ENCODE measurements around the gene ZBTB38.

Gene ZBTB38

DNA sequence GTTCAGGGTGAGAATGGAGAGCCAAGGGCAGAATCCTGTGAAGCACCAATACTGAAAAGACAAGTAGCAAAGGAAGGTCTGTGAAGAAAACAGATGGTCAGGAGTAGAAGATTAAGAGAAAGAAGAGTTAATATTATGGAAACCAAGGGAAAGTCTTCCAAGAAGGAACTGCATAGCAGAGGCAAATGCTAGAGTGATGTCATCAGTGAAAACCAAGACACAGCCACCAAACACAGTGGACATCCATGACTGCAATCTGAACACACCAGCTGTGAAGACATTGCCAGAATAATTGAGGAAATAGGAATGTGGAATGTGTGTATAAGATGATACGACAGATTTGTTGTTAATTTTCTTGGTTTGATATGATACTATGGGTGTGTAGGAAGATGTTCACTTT, 26.8 kb upstream of the ZBTB38 start:
- no peak for DNase-seq

DNA sequence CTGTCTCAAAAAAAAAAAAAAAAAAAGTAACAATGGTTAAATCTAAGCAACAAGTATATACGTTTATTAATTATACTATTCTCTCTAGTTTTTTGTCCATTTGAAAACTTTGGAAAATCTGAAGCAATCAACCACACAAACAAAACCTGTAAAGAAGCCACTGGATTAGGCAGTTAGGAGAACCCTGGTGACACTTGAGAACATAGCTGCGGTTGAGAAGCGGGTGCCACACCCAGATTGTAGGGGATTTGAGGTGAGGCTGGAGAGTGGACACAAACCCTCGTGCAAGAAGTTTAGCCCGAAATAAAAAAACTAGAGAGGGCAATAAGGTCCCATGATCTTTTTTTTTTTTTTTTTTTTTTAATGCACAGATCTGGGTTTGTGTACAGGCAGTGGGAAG, 25.9 kb upstream of the ZBTB38 start:
- DNase-seq: no peak

DNA sequence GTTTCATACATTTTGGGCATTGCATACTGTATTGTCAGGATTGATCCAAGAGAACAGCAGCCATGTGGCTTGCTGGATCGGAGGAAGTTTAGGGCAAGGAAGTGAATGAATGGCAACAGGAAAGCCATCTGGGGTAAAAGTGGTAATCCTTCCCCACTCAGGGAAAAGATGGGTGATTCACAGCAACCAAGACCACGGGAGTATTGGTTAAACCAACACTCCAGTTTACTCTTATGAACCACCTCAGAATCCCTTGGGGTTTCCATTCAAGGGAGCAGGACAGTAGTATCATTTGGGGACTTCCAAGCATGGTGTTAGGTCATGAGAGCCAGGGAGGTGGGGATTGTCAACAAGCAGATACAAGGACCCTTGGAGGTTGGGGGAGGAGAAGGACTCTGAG, 25.2 kb upstream of the ZBTB38 start:
- no peak for DNase-seq

DNA sequence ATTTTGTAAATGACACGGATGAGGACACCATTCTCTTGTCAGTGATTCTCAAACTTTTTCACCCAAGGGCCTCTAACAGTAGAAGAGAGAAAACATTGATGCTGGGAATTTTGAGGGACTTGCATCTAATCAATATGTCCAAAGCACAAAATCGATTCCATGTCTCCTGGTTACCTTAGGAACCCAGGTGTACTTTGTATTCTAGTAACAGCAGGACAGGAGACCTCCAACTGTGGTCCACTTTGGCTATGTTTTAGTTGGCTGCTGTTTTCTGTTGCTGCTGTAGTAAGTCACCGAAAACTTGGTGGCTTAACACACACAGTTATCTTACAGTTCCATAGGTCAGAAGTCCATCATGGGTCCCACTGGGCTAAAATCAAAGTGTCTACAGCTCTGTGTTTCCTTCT, 24.4 kb upstream of the ZBTB38 start:
- DNase-seq: no peak

DNA sequence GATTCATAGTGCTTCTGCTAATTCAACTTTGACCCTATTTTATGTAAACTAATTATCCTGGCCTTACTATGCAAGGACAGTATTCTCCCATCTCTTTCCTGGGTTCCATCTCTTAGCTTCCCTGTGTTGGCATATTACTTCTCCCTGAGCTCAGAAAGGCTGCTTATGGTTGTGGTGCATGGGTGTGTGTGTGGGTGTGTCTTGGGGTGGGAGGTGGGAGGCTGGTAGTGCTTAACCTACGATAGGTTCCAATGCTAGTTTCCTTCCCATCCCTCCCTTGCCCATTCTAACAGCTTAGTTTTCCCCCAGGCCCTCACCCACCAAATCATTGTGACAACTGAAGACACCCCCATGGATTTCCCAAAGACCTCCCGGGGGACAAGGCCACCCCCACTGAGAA, 22.8 kb upstream of the ZBTB38 start:
- no peak for DNase-seq

DNA sequence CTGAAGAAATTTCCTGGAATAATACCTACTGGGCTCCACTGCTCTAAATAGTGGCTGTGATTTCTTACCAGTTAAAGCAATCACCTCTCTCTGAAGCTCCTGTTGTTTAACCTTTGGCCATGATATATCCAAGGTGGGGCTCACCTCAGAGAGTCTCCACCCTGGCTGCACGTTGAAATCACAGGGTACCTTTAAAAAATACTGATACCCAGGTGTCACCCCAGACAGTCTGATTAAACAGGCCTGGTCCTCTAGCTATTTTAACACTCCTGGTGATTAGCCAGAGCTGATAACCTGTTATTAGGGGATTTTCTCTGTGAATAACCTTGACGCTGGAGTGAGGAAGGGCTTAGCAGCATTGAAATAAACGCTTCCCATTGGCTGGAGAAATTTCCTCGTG, 22.3 kb upstream of the ZBTB38 start:
- DNase-seq: no peak

DNA sequence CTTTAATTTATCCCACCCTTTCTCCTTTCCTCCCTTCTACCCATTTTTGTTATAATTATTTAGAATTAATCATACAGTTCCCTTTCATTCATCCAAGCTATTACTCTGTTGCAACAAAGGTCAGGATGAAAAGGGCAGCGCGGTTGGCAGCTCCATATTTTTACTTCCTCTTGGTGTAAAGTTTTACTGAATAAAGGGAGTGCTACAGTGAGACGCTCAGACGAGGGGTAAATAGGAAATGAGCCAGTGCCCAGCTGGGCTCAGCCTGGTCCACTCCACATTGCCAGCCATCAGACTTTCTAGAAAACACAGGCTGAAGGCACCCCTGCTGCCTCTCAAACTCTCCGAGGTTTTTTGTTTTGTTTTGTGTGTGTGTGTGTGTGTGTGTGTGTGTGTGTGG, 21.9 kb upstream of the ZBTB38 start:
- no peak for DNase-seq

DNA sequence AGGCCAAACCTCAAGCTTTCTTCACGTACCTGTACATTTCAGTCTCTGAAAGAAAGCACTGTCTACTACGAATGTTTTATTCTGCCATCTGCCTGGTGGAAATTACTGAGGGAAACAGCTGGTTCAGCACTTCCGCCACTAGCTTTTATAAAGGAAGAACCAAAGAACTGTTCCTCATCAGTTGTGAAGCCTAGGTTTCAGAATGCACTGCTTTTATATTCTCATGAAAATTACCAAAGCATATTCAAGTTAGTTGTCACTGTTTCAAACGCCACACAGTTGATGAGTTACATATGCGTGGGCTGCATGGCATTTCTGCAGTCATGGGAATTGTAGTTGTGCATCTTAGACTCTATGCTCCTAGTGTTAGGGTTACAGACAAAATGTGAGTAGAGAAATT, 21.5 kb upstream of the ZBTB38 start:
- DNase-seq: no peak

DNA sequence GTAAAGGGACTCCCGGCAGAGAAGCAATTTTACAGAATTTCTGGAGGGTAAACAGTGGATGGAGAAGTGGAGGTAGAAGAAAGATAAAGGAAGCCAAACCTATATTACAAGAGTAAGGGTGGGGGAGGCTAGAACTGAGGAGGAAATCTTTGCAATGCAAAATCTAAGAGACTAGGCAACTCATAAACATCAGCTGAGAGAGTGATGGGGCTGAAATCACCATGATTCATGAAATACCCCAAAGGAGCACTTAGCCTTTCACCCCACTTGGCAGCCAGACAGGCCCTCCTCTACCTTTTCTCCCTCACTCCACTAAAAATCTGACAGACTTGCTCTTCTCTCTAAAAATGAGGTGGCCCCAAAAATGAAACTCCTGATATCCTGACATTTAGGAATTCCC, 19.5 kb upstream of the ZBTB38 start:
- no peak for DNase-seq

DNA sequence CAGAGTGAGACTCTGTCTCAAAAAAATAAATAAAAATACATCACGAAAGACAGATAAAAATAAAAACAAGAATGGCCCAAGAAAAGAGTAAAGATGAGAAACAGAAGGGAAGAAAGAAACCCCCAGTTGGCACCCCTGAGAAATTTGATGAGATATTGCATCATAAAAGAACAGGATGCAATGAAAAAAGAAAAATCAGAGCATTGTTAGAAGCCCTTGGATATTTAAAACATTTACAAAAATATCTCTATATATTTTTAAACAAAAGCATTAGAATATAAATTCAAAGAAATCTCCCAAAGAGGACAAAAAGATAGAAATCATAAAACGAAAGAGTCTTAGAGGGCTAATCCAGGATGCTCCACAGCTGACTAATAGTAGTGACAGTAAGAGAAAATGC, 18.6 kb upstream of the ZBTB38 start:
- no peak for DNase-seq

DNA sequence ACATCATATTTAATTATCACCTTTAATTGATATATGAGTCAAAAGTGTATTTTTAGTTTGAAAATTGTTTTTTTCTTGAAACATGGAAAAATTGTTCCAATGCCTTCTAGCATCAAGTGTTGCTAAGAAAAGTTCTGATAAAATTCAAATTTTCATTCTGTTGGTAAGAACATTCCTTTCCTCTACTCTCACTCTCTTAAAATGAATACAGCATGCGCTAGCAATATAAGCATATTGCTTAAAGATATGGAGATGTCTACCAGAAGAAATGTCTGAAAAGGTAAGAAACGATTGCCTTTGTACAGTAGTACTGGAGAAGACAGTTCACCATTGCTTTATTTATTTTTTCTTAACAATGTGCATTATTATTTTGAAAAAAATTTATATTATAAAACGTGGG, 17.6 kb upstream of the ZBTB38 start:
- no peak for DNase-seq

DNA sequence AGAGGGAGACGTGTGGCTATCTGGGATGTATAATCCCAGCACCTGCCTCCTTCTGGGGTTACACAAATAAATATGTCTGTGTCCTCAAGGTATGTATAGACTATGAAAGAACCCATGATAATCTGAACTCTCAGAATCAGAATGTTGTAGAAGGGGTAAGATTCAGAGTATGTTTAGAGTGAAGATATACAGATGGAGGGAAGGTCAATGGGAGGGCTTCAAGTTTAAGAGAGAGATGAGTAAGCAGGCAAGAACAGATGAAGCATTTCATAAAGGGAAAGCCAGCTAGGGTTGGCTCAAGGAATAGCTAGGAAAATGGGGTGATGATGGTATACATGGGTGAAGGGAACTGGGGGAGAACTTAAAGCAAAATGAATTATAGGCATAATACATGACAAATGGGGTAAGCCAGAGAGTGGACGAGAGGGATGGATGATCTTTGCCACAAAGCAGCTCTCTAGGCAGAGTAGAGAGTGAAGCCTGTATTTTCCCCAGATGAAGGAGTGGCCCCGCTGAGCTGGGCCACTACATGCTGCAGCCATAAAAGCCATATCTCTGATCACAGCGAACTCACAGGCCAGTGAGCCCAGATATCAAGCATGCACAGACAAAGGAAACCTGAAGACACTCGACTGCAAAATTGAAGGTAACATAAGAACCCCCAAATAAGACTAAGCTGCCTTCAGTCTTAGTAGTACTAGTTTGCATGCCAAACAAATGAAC, 15.9 kb upstream of the ZBTB38 start:
- DNase-seq: no peak

DNA sequence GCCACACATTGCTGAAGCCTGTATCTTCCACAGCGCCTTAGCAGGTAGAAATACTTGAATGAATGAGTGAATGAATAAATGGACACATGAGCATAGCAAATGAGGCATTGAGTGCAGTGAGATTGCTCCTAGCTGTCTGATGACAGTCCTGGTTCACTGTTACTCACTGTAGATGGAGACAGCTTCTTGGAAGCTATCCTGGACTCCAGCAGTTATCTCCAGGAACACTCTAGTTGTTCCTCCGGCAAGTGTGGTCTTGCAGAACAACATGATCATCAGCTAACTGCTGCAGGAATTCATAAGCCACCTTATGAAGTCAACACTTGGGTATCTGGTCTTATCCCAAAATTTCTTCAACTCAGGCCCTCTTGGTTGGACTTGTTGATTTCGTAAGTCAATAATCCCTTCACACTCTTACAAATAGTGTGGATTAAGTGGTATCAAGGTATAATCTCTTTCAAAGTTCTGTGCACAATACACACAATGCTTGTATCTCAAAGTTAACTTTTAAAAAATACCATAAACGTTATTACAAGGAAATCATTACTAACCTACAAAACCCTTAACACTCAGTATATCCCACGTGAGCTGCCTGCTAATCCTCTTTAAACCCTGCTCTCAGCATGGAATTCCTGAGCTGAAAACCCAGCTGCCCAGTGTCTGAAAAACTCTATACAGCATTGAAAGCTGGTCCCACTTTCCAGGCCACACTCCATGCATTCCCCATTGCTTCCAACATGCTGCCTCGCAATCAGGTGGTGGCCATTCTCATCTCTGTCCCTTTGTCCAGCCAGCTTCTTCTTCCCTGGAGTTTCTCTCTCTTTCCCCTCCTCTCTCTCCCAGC, 14.4 kb upstream of the ZBTB38 start:
- DNase-seq: no peak

DNA sequence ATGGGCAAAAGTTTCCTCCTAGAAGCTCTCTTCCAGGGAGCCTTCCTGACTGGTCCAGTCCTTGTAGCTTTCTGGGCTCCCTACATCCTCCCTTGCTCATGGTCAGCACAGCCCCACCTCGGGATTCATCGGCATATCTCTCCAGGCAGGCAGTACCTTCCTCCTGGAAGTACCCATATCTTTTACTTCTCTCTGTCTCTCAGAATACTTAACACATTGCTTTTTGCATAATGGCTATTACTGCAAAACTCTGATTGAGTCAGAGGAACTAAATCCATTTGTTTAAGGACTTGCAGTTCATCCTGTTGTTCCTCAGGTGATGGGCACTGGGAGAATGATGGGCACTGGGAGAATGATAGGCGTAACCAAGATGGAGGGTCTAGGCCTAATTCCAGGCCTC, 13.8 kb upstream of the ZBTB38 start:
- DNase-seq: no peak

DNA sequence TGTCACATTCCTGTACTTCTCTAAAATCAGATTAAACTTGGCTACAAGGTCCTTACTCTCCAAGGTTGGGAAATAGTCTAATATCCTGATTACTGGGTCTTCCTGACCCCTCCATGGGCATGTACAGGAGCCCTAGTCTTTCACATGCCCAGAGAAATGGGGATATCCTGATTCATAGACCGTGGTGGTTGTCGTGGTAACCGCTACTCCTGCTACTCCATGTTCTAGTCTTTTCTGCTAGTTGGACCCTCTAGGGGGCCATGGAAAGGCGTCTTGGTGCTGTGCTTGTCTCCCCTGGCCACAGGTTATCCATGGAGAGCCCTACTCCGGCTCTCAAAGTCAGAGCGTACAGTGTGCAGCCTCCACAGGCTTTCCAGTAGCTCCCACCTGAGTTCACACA, 13.1 kb upstream of the ZBTB38 start:
- no peak for DNase-seq

DNA sequence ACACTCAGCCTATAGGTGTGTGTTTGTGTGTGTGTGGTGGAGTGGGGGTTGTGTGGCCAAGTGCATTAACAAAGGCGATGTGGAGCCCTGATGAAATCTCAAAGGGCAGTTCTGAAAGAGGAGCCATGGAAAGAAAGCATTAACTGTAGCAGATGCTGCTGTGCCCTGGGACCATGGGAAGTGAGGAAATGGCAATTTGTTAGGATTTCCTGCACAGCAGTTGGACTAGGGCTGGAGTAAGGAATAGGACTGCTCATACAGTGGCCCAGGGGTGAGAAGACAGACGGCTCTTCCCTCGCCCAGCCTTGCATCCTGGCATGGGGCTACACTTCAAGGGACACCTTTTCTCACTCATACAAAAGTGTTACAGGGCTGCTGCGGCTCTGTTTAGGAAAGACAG, 12.3 kb upstream of the ZBTB38 start:
- DNase-seq: no peak

DNA sequence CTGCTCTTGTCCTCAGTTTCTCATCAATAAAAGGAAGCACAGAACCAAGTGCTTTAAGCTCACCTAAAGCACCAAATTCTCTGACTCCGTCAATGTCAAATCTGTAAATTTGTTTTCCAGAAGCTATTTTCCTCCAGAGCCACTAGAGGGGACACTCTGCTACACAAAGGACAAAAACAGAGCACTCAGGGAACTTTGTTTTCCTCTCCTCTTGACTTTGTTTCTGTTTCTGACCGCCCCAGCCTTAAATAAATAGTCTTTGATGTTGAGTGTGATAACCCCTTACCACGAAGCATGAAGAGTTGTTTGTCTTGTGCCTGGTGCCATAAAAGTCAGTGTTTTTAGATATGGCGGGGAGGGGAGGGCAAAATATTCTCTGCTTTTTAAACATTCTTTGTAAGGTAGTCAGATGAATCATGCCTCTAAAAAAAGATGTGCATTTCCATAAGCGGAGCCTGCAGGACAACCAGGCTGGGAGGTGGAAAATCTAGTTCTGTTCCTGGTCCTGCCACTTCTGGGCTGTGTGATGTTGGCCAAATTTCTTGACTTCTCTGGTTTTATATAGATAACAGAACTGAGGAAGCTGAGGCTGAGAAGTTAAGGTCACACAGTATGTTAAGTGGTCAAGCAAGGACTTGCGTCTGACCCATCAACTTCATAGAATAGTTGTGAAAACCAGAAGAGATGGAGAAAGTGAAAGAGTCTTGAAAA, 7.3 kb upstream of the ZBTB38 start:
- DNase-seq: peak in 1 of 2 donors; percentile 84

DNA sequence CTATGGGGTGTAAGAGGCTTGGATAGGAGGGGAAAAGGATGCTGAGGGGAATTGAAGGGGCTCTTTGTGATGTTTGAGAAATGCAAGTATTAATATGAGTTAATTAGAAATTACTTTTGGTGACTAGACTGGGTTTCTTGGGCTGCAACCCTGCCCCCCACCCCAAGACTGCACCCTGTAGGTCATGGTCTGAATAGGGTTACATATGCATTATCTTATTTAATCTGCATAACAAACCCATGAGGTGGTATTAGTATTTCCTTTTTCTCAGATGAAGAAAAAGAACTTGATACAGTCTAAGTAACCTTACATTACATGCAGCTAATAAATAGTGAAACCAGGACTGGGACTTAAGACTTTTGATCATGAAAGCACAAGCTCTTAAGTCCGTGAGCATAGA, 5.6 kb upstream of the ZBTB38 start:
- DNase-seq: no peak

DNA sequence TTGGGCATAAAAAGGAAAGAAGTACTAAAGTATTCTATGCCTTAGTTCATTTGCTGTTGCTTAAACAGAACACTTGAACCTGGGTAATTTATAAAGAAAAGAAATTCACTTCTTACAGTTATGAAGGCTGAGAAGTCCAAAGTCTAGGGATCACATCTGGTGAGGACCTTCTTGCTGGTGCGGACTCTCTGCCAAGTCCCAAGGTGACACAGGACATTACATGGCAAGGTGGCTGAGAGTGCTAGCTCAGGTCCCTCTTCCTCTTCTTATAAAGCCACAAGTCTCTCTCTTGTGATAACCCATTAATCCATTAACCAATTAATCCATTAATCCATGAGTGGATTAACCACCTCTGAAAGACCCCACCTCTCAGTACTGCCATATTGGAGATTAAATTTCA, 3.1 kb upstream of the ZBTB38 start:
- no peak for DNase-seq

DNA sequence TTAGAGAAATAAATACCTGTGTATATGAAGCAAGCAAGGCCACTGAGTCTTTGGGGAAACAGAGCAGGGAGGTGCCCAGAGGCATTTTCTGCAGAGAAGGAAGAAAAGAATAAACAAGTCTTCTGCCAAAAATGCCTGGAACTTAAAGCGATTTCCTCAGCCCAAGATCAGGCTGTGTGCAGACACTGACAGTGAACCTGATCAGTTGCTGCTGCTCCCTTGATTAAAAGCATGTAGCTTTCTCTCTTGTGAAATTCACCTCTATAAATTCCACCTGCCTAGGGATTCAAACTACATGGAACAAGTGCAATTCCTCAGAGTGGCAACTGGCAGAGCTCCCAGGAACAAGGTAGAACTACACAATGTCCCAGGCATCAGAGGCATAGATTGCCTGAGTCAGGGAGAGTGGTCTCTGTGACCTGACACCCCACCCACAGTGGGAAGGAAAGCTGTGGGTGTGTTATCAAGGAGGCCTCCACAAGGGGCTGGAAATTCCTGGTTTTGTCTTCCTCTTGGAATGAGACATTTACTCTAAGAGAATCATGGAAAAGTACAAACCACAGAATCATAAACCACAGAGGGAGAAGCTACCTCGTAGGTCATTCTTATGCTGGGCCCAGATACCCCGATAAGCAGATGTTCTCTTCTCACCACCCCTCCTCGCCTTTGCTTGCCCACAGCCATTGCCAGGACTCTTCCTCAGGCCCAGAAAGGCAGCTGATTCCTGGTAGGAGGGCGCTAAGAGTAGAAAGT, 1.8 kb upstream of the ZBTB38 start:
- DNase-seq: no peak

DNA sequence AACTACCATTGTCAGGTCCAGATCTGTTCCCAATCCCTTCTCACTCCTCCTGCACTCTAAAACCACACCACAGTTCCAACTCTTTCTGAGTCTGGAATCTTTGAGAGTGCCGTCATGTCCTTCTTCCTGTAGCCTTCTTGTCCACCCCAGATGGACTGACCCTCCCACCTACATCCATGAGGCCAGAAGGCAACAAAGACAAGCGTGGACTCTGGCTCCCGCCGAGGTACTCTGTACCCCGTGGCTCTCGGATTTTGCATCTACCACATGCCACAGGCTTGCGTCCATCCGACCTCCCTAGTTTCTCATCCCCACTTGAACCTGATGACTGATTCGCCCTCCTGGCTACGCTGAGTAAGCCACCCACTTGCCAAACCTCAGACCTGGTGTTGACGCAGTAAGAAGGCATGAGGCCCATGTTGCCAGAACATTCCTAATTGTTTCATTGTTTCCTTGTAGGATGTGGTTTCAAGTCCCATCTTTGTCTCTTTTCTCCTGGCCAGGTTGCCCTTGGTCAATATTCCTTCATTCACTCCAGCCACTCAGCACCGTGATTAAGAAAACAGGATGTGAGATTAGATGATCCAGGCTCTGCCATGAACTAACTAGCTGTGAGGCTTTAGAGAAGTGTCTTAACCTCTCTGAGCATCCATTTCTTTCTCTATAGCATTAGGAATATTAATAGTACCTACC, 1.1 kb upstream of the ZBTB38 start:
- DNase-seq: no peak
